ENCODE measurements around the gene COMMD2.

DNA sequence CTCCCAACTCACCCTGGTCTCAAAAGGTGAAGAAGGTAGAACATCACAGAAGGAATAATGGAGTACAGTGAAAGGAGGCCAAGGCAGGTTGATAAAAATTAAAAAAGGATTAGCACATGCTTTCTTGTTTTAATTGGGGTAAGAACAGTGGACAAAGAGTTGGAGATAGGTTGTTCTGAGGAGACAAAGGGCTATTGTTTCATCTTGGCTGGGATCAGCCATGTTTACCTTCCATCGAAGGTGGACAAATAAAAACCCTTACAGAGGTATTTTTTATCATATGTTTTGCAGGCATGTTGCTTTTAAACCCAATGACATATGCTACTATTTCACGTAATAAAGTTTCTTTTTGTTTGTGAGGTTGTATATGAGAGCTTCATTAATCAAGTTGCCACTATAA, 12.9 kb downstream of the COMMD2 start:
- TF ChIP-seq POLR2AphosphoS5 (IDR thresholded peaks at IDR 0.05; ENCODE audit: low read depth, low read length) (no peak), POLR2A (IDR thresholded peaks at IDR 0.05; ENCODE audit: low read depth, low read length) (no peak)
